Activated CD4-positive, alpha-beta T cell treated with anti-CD3 and anti-CD28 coated beads, Interleukin-2, amount 50 U/mL, for 16 hours (primary cell): ENCODE data around the gene AVPR2.

Source experiments
- DNase-seq: peaks from one replicate; pipeline ENCODE4 v3.0.0-alpha.2; 2020

AVPR2 gene

GRCh38 chrX:153886915-153887314, 17.6 kb upstream of the AVPR2 start:
- DNase-seq: no peak

- no peak for DNase-seq
These were observed 17.1 kb upstream of the AVPR2 start for GRCh38 chrX:153887385-153887784.

- no peak for DNase-seq
These were observed 16.1 kb upstream of the AVPR2 start for GRCh38 chrX:153888344-153888743.

GRCh38 chrX:153889123-153889522, 15.3 kb upstream of the AVPR2 start:
- no peak for DNase-seq

GRCh38 chrX:153897899-153898298, 6.6 kb upstream of the AVPR2 start:
- no peak for DNase-seq

- DNase-seq: peak; percentile 72
These were observed 3.4 kb upstream of the AVPR2 start for GRCh38 chrX:153900831-153901752.

- no peak for DNase-seq
These were observed 2.7 kb upstream of the AVPR2 start for GRCh38 chrX:153901753-153902140.

GRCh38 chrX:153902385-153902784, 2.1 kb upstream of the AVPR2 start:
- DNase-seq: no peak

- DNase-seq: no peak
These were observed 1.1 kb upstream of the AVPR2 start for GRCh38 chrX:153903238-153903980.

- DNase-seq: no peak
These were observed 1.1 kb downstream of the AVPR2 start for GRCh38 chrX:153905481-153906095.

- no peak for DNase-seq
These were observed 1.8 kb downstream of the AVPR2 start for GRCh38 chrX:153906126-153906917.

- no peak for DNase-seq
These were observed 3.0 kb downstream of the AVPR2 start for GRCh38 chrX:153907456-153907855.

GRCh38 chrX:153908219-153908860, 3.9 kb downstream of the AVPR2 start:
- DNase-seq: no peak

- no peak for DNase-seq
These were observed 4.8 kb downstream of the AVPR2 start for GRCh38 chrX:153909024-153909979.

GRCh38 chrX:153909980-153910360, 5.5 kb downstream of the AVPR2 start:
- DNase-seq: no peak

- DNase-seq: no peak
These were observed 6.0 kb downstream of the AVPR2 start for GRCh38 chrX:153910446-153910845.

GRCh38 chrX:153911798-153912197, 7.3 kb downstream of the AVPR2 start:
- DNase-seq: no peak

GRCh38 chrX:153913211-153913610, 8.7 kb downstream of the AVPR2 start:
- no peak for DNase-seq

- DNase-seq: no peak
These were observed 9.2 kb downstream of the AVPR2 start for GRCh38 chrX:153913701-153914100.

- DNase-seq: no peak
These were observed 13.4 kb downstream of the AVPR2 start for GRCh38 chrX:153917869-153918268.

- DNase-seq: no peak
These were observed 14.8 kb downstream of the AVPR2 start for GRCh38 chrX:153919281-153919680.
